ENCODE data around the gene NUP210L. TPM values are rescaled to one million over a fixed set of nuclear protein-coding genes. Genes with fewer than 3 reads are reported as not detected.

The NUP210L gene
- total RNA-seq, 2 experiments from 2014 or later: 0.03 to 0.06 TPM

DNA sequence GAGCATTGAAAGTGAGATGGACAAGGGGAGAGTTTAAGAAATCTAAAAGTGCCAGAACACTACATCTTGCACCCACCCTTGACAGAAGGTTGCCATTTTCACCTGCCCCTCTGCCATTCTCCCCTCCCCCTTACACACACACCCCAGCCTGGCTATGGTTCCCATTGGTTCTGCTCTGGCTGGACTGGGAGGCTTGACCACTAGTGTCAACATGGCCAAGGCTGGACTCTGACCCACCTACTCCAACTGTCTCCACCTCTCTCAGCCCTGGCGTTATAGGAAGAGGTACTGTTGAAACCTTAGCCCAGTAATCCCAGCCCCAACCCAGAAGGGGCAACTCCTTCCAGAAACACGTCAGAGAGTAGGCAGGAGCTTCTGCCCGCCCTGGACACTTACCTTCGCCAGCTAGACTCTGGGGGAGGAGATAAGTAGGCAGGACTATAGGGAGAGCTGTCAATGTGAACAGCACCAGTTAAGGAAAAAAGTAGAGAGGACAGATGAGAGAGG, 201.0 kb downstream of the NUP210L start:
- BruUV-seq (replicated peaks): no TSS peak
- H3K4me3 ChIP-seq (ENCODE audit: low read depth, low read length, poor library complexity, severe bottlenecking): no peak overlapping the region
- no peak overlapping the region for H2AFZ ChIP-seq (ENCODE audit: low read length)
- peaks cover 57% of the 10 kb centered on the region for H3K36me3 ChIP-seq (ENCODE audit: insufficient read depth, low read length)
- no peak overlapping the region for H3K4me2 ChIP-seq (ENCODE audit: low read length)
- POLR2A ChIA-PET: interaction anchor here (1.5 kb wide), 1 partner anchor 10 kb away, joined by 3 read pairs; no protein-coding TSS in a partner anchor
- no peak for DNase-seq (ENCODE audit: low spot score)
- peaks cover 20% of the 10 kb centered on the region for H3K4me1 ChIP-seq (ENCODE audit: insufficient read depth, low read length, poor library complexity, severe bottlenecking)
- H3K79me2 ChIP-seq (ENCODE audit: insufficient read depth, low read depth, low read length): peaks cover 43% of the 10 kb centered on the region
- no peaks in the 10 kb centered on the region for H3K9me3 ChIP-seq (ENCODE audit: low read length)
- H3K27ac ChIP-seq (ENCODE audit: low read depth, low read length, poor library complexity, severe bottlenecking): no peak overlapping the region
- H3K9me2 ChIP-seq (ENCODE audit: insufficient read depth, low read length): no peaks in the 10 kb centered on the region
- no peak for TF ChIP-seq EZH2phosphoT487 (IDR thresholded peaks at IDR 0.05; ENCODE audit: borderline replicate concordance, low read depth, low read length)
- TF ChIP-seq, protein P1, sequence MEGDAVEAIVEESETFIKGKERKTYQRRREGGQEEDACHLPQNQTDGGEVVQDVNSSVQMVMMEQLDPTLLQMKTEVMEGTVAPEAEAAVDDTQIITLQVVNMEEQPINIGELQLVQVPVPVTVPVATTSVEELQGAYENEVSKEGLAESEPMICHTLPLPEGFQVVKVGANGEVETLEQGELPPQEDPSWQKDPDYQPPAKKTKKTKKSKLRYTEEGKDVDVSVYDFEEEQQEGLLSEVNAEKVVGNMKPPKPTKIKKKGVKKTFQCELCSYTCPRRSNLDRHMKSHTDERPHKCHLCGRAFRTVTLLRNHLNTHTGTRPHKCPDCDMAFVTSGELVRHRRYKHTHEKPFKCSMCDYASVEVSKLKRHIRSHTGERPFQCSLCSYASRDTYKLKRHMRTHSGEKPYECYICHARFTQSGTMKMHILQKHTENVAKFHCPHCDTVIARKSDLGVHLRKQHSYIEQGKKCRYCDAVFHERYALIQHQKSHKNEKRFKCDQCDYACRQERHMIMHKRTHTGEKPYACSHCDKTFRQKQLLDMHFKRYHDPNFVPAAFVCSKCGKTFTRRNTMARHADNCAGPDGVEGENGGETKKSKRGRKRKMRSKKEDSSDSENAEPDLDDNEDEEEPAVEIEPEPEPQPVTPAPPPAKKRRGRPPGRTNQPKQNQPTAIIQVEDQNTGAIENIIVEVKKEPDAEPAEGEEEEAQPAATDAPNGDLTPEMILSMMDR (conservative IDR thresholded peaks at IDR 0.05; ENCODE audit: low read length): no peak
- H4K20me1 ChIP-seq (ENCODE audit: insufficient read depth, low read length): peaks cover 18% of the 10 kb centered on the region
- CTCF ChIA-PET (ENCODE audit: unreplicated experiment): no interaction called here
- intact Hi-C loops (cut with micrococcal nuclease; ENCODE audit: unreplicated experiment): no loop called here

DNA sequence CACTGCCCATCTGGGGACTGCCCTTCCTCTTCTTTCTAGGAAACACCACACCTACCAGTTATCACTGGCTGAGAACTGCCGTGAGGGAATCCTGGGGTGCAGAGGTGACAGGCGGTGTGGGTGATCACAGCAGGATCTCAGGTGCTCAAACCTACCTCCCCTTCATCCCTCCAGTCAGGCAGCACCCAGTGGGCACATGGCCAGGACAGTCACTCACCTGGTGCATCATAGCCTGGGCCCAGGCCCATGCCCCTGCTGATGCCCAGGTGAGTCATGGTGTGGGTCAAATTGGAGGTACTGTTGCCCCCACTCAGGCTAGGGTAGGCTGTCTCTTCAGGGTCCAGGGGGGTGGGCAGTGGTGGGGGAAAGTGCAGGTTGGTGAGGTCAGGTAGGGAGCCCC, 203.1 kb downstream of the NUP210L start:
- H3K36me3 ChIP-seq (ENCODE audit: insufficient read depth, low read length): peaks cover 78% of the 10 kb centered on the region
- no peak for DNase-seq (ENCODE audit: low spot score)
- peaks cover 32% of the 10 kb centered on the region for H3K4me1 ChIP-seq (ENCODE audit: insufficient read depth, low read length, poor library complexity, severe bottlenecking)
- H2AFZ ChIP-seq (ENCODE audit: low read length): no peak overlapping the region
- H3K9me3 ChIP-seq (ENCODE audit: low read length): no peaks in the 10 kb centered on the region
- H3K79me2 ChIP-seq (ENCODE audit: insufficient read depth, low read depth, low read length): peaks cover 30% of the 10 kb centered on the region
- H3K27ac ChIP-seq (ENCODE audit: low read depth, low read length, poor library complexity, severe bottlenecking): no peak overlapping the region
- intact Hi-C loops (cut with micrococcal nuclease; ENCODE audit: unreplicated experiment): no loop called here
- no TSS peak for BruUV-seq (replicated peaks)
- ChIA-PET POLR2A (no interaction called here), CTCF (ENCODE audit: unreplicated experiment) (no interaction called here)
- H4K20me1 ChIP-seq (ENCODE audit: insufficient read depth, low read length): peaks cover 18% of the 10 kb centered on the region
- TF ChIP-seq EZH2phosphoT487 (IDR thresholded peaks at IDR 0.05; ENCODE audit: borderline replicate concordance, low read depth, low read length): no peak
- TF ChIP-seq, protein P1 (conservative IDR thresholded peaks at IDR 0.05; ENCODE audit: low read length): no peak
- H3K4me3 ChIP-seq (ENCODE audit: low read depth, low read length, poor library complexity, severe bottlenecking): no peak overlapping the region
- H3K9me2 ChIP-seq (ENCODE audit: insufficient read depth, low read length): no peaks in the 10 kb centered on the region
- no peak overlapping the region for H3K4me2 ChIP-seq (ENCODE audit: low read length)

DNA sequence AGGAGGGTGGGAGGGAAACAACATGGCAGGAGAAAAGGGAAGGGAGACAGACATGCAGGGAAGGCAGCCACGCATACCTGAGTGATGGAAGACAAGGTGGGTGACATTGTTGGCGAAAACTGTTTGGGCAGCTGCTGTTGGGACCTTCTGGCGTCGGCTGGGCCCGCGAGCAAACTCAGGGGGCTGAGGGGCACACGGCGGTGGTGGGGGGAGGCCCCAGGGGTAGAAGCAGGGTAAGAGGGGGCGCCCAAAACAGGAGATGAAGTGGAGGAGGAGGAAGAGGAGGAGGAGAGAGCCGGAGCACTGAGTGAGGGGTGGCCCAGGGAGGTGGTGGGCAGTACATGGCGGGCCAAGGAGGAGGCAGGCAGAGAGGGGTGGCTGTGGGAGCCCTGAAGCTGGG, 203.7 kb downstream of the NUP210L start:
- H3K4me3 ChIP-seq (ENCODE audit: low read depth, low read length, poor library complexity, severe bottlenecking): no peak overlapping the region
- no peak for DNase-seq (ENCODE audit: low spot score)
- no peak for TF ChIP-seq EZH2phosphoT487 (IDR thresholded peaks at IDR 0.05; ENCODE audit: borderline replicate concordance, low read depth, low read length)
- TF ChIP-seq, protein P1 (conservative IDR thresholded peaks at IDR 0.05; ENCODE audit: low read length): no peak
- CTCF ChIA-PET (ENCODE audit: unreplicated experiment): no interaction called here
- H3K4me1 ChIP-seq (ENCODE audit: insufficient read depth, low read length, poor library complexity, severe bottlenecking): peaks cover 28% of the 10 kb centered on the region
- H3K9me3 ChIP-seq (ENCODE audit: low read length): no peaks in the 10 kb centered on the region
- peaks cover 13% of the 10 kb centered on the region for H4K20me1 ChIP-seq (ENCODE audit: insufficient read depth, low read length)
- no peak overlapping the region for H2AFZ ChIP-seq (ENCODE audit: low read length)
- no peaks in the 10 kb centered on the region for H3K9me2 ChIP-seq (ENCODE audit: insufficient read depth, low read length)
- POLR2A ChIA-PET: no interaction called here
- H3K36me3 ChIP-seq (ENCODE audit: insufficient read depth, low read length): peaks cover 80% of the 10 kb centered on the region
- no peak overlapping the region for H3K4me2 ChIP-seq (ENCODE audit: low read length)
- H3K27ac ChIP-seq (ENCODE audit: low read depth, low read length, poor library complexity, severe bottlenecking): no peak overlapping the region
- H3K79me2 ChIP-seq (ENCODE audit: insufficient read depth, low read depth, low read length): peaks cover 24% of the 10 kb centered on the region
- no TSS peak for BruUV-seq (replicated peaks)
- intact Hi-C loops (cut with micrococcal nuclease; ENCODE audit: unreplicated experiment): no loop called here
